Activated effector memory CD4-positive, alpha-beta T cell treated with anti-CD3 and anti-CD28 coated beads, Interleukin-2, amount 50 U/mL, for 16 hours (primary cell): ENCODE measurements around the gene LRRC74B.
"Not testable (repeated sequence)": the region's sequence is repeated elsewhere in the genome, so short reads cannot be mapped to it uniquely, and the experiment has no call there.

Experiments
- DNase-seq: peaks from one replicate; pipeline ENCODE4 v3.0.0-alpha.2; 2020

Gene LRRC74B

DNA sequence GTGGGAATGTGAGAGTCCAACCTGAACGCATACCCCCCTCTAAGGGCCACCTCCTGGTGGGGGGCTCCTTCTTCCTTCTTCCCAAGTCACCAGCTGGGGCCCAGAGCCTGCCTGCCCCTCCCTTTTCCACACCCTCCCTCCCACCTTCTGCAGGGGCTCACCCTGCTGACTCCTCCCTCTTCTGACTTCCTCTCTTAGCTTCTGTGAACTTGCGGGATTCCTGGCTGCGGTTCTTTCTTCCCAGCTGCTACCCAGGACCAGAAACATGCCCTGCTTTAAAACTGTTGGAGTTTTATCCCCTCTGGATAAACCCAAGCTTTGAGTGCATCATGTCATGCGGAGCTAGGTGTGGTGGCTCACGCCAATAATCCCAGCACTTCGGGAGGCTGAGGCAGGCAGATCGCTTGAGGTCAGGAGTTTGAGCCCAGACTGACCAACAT is 10.2 kb downstream of the LRRC74B start:
- no peak for DNase-seq

DNA sequence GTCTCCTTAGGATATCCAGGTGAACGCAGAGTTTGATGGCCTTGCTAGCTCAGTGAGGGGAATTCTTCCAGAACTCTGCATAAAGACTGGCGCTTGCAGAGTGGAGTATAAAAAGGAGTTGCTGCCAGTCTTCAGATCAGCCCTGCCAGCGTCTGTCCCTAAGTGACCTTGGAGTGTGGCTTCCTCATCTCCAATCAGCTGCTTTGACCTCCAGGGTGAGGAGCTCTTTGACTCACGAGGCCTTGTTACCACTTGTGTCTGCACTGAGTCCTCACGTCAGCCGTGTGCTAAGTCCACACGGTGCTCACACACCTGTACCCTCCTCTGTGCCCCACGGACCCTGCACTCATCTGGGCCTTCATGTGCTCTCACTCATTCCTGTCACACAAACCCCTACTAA is 14.6 kb downstream of the LRRC74B start:
- not testable (repeated sequence) for DNase-seq

DNA sequence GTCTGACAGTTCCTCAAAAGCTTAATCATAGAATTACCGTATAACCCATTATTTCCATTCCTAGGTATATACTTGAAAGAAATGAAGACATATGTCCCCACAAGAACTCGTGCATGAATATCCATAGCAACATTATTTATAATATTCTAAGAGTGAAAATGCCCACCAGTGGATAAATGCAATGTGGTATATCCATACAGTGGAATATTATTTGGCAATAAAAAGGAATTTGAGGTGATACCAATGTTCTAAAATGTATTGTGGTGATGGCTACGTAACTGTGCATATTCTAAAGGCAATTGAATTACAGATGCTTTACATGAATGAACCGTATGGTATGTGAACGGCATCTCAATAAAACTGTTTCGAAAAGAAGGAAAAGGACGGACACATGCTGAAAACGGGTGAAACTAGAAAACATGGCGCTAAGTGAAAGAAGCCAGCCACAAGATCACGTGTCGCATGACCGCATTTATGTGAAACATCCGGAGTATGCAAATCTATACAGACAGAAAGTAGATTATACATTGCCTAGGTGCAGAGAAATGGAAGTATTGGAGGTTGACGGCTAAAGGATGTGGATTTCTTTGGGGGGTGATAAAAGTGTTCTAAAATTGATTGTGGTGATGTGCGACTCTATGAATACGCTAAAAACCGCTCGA is 16.0 kb downstream of the LRRC74B start:
- not testable (repeated sequence) for DNase-seq

DNA sequence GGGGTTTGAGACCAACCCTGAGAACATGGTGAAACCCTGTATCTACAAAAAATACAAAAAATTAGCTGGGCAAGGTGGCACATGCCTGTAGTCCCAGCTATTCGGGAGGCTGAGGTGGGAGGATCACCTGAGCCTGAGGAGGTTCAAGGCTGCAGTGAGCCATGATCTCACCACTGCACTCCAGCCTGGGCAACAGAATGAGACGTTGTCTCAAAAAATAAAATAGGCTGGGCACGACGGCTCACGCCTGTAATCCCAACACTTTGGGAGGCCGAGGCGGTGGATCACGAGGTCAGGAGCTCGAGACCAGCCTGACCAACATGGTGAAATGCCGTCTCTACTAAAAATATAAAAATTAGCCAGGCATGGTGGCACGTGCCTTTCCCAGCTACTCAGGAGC is 18.7 kb downstream of the LRRC74B start:
- DNase-seq = not testable (repeated sequence)

DNA sequence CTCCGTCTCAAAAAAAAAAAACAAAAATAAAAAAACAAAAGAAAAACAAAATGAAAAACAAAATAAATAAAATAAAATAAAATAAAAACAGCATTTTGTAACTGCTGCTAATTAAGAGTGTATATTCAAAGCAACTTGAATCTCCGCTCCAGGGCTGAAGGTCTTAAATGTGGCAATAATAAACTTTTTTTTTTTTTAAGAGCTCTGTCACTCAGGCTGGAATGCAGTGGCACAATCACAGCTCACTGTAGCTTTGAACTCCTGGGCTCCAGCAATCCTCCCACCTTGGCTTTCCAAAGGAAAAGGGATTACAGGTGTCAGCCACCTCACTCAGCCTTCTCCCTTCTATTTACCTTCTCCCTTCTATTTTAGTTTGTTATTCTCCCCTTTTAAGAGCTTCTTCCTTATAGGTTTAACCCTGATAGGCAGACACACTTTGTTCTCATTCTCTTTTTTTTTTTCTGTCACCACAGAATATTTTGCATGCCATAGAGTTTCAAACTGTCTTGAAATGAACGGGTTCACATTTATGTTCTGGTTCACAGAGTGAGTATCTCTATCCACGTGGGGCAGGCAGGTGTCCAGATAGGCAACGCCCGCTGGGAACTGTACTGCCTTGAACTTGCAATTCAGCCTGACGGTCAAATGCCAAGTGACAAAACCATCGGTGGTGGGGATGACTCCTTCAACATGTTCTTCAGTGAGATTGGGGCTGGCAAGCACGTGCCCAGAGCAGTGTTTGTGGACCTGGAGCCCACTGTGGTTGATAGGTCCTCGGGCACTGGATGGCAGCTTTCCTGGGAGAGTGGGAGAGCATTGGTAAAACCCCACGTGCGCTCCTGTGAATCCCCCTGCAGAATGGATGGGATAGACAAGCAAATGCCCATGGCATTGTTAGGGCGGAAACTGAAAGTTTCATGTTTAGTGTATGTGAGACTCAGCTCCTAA is 19.4 kb downstream of the LRRC74B start:
- no peak for DNase-seq

DNA sequence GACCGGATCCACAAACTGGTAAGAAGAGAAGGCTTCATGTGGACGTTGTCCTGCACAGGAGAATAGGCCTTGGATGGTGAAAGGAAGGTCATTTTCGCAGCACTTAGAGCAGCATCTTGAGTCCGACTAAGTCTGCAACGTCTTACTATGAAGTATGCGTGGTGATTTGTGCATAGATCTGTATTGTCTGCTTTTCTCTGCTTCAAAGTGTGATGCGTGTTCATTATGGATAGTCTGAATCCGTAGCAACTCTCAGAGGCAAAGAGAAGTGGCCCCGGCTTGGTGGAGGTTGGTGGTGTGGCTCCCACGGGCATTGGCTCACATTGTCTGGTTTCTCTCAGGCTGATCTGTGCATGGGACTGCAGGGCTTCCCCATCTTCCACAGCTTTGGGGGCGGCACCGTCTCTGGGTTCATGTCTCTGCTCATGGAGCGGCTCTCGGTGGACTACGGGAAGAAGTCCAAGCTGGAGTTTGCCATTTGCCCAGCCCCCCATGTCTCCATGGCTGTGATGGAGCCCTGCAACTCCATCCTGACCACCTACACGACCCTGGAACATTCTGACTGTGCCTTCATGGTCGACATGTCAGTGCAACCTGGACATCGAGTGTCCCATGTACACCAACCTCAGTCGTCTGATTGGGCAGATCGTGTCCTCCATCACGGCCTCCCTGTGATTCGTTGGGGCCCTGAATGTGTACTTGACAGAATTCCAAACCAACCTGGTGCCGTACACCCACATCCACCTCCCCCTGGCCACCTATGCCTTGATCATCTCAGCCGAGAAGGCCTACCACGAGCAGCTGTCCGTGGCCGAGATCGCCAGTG is 21.5 kb downstream of the LRRC74B start:
- no peak for DNase-seq

DNA sequence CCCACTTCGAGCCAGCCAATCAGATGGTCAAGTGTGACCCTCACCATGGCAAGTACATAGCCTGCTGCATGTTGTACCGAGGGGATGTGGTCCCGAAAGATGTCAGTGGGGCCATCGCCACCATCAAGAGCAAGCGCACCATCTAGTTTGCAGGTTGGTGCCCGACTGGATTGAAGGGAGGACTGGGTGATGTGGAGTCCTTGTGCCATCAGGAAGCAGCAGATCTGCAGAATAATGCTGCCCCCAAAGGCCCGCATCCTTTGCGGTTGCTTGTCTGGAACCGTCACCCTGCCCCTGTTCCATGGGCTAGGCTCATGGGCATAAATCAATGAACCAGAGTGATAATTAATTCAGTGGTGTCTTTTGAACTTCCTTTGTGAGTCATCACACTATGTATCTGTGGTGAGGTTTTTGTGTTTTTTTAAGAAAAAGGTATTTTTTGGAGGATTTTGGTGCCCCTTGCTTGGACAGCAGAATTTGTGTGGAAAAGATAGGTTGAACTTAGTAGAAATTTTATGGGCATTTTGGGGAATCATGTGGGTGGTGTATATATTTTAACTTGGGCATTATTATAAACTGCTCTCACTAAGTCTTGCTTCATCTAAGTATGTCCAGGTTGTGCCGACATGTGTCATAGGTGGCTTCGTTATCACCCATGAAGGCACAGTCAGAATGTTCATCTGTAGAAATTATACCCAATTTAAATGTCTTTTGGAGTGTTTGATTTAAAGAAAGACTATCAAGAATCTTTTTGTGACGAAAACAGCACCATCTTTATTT is 22.3 kb downstream of the LRRC74B start:
- no peak for DNase-seq

DNA sequence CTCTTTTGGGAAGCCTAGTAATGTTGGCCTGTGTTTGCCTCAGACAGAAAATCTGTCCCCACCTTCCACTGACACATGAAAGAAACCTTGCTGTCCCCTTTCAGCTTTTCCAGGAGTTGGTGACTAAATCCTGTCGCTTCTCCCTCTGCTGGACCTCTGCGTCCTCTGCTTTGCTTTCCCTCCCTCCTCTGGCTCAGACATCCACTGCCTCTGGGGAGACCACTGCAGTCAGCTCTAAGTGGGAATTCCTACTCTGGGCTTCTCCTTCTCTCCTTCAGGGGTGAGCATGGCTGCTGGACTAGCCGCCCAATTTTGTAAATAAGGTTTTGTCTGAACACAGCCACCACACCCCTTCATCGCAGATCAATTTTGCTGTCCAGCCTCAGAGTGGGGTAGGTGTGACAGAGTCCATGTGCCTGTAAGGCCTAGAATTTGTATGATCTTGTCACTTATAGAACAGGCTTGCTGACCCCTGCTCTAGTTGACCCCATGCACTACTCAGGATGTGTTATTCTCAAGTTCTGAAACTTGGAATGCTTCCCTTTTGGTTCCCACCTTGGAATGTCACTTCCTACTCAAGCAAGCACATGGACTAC is 23.0 kb downstream of the LRRC74B start:
- DNase-seq = no peak

DNA sequence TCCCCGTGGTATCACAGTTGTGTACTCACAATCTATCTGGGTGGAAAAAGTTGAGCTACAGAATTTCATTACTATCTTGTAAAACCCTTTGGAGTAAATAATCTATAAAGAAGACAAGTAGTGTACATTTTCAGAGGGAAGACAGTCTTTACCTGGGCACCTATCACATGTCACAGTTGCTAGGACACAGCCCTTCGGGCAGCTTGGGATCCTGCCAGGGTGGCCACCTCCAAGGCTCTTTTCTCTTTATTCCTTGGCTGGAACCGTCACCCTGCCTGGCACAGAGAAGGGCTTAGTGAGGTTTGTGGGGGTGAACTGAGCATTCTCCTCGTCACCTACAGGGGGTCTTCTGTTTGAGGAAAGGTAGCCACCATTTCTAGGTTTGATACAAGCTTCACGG is 23.6 kb downstream of the LRRC74B start:
- DNase-seq = no peak

DNA sequence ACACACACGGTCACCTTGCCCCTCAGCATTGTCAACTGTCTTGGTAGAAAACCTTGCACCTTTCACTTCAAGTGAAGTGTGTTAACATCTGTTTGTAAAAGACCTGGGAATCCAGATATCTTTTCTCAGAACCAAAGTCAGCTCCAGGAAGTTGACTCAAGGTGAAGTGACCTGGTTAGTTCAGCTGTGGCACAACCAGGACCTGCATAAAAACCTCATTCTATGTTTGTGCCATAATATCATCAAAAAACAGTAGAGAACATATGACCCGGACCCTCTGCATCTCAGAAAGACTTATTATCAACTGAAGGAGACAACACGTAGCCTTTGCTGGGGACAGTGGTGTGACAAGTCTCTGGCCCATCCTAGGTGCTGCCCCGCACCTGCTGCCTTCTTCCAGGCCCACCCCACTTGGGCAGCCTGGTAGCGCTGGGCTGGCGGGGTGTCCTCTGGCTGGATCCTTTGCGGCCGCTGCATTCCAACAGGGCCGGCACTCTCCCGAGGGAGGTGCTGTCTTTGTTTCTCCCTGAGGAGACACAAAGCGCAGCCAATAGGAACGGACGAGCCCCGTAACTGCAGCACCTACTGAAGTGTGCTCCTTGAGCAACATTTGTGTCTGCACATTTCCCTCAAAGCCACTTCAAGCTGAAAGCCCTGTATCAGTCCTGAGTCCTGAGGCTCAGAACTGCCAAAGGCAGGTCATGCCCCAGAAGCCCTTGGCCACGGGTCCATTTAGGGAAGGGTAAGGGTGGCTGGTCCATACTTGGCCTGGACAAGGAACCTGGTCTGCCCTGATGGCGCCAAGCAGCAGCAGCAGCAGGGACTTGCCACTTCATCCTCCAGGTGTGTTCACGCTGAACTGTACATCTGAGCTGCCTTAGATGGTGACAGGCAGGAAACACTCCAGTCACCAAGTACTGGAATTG is 25.2 kb downstream of the LRRC74B start:
- no peak for DNase-seq

DNA sequence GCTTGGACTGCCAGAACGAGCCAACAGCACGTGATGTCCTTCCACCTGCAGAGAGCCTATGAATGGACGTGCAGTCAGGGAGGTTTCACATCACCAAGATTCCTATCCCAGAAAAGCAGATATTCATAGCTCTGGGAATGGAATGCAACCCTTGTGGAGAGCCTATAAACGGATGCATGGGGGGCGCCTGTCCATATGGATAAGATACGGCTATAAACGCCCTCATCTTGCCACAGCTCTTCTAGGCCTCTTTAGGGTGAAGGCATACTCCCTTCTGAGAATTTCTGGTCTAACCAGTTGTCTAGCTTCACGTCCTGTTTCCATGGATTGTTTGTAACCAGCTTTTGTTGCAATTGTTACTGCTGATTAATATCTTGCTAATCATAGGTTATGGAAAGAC is 26.1 kb downstream of the LRRC74B start:
- not testable (repeated sequence) for DNase-seq

DNA sequence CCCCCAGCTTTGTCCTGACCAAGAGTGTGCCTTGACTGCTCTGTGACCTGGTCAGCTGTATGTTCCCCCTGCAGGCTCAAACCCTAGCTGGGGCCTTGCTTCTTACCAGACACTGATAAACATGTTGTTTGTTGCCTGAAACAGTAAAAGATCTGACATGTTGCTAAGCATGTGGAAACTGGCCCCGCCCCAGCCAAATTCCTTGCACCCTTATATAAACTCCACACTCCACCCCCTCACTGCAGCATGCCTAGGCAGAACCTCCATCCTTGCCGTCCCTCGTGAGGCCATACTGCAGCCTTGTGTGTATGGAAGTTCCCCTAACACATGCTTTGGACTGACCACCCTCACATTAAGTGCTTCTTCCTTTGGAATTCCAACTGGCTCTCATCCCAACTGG is 27.3 kb downstream of the LRRC74B start:
- no peak for DNase-seq

DNA sequence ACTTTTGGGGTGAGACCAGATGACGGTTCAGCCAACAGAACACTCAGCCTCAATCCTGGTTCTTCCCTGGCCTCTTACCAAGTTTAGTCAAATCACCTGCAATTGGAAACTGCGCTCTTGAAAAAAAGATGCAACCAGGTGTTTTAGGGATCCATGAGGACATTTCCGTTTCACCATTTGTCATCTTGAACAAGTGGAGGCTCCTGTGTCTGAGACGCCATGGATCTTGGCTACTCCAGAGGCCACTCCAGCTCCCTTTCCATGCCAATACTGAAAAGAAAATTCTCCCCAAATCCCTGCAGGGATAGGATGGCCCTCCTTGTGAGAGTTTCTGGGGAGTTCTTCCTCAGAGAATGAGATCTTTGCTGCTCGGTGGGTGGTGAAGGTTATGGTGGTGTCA is 27.7 kb downstream of the LRRC74B start:
- no peak for DNase-seq

DNA sequence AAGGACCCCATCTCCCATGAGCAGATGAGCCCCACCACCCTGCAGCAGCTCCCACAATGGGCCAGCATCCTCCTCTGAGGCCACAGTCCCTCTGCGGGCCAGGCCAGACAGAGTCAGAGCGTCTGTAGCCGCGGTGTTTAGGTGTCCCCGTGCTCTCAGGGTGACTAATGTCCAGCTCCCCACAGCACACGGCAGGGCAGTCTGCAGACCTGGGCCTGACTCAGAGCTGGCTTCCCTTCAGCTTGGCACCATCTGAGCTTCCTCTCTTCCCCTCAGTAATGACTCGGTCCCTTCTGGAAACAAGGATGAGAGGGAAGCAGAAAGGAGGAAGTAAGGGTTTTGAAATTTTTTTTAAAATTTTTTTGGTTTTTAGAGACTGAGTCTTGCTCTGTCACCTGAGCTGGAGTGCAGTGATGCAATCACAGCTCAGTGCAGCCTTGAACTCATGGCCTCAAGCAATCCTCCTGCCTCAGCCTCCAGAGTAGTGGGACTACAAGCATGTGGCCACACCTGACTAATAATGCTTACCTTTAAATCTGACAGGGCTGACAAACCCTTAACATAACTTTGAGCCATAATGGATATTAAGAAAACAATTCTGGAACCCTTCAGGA is 28.5 kb downstream of the LRRC74B start:
- no peak for DNase-seq

DNA sequence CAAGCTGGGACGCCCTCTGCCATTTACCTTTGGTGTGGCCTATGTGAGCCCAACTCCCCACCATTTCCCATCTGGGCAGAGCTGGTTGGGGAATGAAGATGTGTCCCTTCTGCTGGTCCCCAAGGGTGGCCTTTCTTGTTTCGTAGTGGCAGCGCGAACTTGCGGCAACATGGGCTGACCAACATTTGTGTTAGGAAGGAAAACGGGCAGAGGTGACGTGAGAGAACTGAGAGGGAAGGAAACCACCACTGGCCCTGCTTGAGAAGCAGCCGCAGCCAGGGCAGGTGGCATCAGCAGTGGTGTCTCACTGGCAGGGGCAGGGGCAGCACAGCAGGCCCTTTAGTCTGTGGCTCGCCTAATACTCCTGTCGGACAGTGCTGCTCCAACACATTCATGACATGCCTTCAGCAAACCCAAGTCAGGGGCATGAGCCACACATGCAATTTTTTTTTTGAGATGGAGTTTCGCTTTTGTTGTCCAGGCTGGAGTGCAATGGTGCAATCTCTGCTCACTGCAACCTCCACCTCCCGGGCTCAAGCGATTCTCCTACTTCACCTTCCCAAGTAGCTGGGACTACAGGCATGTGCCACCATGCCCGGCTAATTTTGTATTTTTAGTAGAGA is 29.9 kb downstream of the LRRC74B start:
- DNase-seq = no peak

DNA sequence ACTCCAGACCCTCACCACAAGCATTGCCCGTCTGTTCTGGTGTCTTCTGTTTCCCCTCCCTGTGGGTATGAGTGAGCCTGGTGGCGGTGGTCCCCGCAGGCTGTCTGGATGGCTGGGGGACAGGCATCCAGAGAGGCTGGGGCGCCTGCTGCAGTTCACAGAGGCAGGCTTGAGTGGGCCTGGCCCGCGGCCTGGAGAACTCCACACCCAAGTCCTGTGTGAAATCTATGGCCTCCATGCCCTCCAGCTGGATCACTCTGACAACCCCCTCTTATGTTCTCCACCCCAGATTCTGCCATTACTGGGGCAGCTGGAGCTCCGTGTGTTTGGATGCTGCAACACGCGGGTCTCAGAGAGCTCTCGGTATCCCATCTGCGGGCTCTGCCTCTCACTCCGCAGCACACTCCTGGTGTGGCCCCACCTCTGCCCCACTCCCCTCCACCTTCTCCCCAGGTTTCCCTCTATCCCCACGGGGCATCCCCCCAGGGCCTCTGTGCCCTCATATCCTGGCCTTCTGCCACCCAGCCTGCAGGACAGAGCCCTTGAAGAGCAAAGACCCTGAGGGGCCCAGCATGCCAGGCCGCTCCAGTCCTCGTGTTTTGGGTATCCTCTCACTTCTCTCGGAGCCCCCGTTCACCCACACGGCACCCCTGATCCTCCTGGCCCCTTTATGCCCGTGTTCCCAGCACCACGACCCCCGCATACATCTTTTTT is 31.3 kb downstream of the LRRC74B start:
- no peak for DNase-seq

DNA sequence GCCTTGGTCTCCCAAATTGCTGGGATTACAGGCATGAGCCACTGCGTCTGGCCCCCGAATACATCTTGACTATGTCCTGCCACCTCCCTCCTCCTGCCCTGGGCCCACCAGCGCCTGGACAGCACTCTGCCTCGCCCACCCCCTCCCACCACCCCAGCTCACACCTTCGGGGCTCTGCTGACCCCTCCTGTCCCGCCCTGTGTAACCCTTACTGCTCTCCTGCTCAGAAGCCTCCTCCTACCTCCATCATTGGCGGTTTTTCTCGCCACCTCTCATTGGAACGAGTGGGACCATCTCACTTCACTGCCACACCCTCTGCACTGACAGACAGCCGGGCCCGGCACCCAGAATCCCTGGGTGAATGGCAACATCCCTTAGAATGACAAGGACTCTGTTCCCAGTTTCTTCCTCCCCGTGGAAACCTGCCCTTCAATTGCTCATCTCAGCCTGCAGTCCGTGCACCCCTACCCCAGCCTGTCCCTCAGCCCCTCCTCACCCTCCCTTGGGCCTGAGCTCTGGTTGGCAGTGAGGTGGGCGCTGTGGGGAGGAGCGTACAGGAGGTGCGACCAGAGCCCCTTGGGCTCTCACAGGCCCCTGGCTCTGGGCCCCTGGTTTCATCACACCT is 32.2 kb downstream of the LRRC74B start:
- no peak for DNase-seq

DNA sequence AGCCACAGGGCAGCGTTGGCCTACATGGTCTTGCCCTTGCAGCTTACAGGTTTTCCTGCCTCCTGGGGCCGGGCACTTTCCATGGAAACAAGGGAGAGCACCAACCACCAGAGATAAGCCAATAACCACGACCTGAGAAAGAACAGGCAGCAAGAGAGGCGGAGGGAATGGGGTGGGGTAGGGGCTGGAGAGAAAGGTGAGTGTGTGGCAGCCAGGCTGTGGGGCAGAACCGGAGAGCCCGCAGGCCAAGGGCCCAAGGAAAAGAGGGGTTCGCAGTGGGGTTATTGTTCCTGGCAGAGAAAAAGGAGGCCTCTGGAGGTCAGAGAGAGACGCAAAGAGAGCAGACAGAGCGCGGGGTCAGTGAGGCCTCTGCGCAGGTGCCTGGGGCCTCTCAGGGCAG is 33.2 kb downstream of the LRRC74B start:
- no peak for DNase-seq

DNA sequence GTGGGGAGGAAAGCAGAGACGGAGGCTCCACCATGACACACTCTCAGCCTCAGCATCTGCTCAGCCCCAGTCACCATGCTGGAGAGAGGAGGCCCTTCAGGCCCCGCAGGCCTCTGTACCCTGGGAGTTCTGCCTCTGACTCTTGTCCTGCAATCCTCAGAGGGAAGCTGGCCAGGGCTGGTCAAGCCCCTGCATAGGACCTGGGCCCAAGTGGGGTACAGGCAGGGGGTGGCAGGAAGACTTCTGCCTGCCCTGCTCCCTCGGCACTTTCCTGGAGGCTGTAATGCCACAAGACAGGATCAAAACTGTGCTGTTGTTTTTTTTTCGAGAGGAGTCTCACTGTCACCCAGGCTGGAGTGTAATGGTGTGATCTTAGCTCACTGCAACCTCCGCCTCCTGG is 33.7 kb downstream of the LRRC74B start:
- DNase-seq = no peak
